HG03108 (cell line): ENCODE measurements around the gene PUS7.
"Not testable (repeated sequence)": the region's sequence is repeated elsewhere in the genome, so short reads cannot be mapped to it uniquely, and the experiment has no call there.

Experiments used
- ATAC-seq: cut with Tn5 transposase; IDR thresholded peaks from one replicate; pipeline ENCODE4 v1.9.1; 2021; ENCODE audit warnings: moderate library complexity; ENCODE audit not compliant: unreplicated experiment

Gene PUS7, protein sequence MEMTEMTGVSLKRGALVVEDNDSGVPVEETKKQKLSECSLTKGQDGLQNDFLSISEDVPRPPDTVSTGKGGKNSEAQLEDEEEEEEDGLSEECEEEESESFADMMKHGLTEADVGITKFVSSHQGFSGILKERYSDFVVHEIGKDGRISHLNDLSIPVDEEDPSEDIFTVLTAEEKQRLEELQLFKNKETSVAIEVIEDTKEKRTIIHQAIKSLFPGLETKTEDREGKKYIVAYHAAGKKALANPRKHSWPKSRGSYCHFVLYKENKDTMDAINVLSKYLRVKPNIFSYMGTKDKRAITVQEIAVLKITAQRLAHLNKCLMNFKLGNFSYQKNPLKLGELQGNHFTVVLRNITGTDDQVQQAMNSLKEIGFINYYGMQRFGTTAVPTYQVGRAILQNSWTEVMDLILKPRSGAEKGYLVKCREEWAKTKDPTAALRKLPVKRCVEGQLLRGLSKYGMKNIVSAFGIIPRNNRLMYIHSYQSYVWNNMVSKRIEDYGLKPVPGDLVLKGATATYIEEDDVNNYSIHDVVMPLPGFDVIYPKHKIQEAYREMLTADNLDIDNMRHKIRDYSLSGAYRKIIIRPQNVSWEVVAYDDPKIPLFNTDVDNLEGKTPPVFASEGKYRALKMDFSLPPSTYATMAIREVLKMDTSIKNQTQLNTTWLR

GRCh38 chr7:105521717-105522463 is at the start of gene PUS7:
Gene PUS7, minus strand, starts transcription at chr7:105522271. Its CDS starts 13,759 bp downstream, at chr7:105508512.
- ATAC-seq: peak; percentile 83

DNA sequence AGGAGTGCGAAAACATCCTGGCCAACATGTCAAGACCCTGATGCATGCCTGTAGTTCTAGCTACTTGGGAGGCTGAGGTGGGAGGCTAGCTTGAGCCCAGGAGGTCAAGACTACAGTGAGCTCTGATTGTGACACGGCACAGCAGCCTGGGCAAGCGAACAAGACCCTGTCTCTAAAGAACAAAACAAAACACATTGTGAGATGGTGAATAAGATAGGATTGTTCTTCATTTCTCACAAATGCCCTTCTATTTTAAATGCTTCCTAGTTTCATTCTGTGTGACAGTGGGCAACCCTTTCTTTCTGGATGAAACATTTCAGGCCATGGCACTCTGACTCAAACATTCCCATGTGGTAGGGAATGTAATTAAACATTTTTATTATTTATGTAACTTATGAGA is 45.8 kb upstream of the PUS7 start:
- no peak for ATAC-seq

DNA sequence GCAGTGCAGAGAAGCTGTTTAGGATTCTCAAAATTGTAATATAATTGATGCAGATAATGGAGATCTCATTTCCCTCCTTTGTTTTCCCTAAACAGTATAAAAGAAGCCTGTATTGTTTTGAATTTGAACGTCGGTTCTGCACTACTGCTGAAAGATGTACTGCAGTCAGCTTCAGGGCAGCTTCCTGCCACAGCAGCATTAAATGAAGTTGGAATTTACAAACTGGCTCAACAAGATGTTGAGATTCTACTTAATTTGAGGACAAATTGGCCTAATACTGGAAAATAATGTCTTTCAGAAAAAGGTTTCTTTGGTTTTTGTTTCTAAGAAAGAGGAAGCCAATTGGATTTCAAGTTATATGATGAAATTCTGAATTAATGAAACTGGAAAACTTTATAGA is 45.0 kb upstream of the PUS7 start:
- no peak for ATAC-seq

DNA sequence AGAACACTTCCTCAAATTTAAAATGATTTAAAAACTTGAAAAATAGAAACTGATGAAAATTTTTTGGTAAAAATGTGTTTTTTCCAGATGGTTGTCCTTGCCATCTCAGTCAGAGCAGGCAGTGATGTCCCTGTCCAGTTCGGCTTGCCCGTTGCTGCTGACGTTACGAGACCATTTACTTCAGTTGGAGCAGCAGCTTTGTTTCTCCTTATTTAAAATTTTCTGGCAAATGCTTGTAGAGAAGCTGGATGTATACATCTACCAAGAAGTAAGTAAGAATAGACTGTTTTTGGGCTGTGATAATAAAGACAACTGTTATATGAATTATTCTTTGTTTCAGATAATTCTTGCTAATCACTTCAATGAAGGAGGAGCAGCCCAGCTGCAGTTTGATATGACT is 43.1 kb upstream of the PUS7 start:
- no peak for ATAC-seq

GRCh38 chr7:105559926-105560325 is 37.9 kb upstream of the PUS7 start:
- no peak for ATAC-seq

DNA sequence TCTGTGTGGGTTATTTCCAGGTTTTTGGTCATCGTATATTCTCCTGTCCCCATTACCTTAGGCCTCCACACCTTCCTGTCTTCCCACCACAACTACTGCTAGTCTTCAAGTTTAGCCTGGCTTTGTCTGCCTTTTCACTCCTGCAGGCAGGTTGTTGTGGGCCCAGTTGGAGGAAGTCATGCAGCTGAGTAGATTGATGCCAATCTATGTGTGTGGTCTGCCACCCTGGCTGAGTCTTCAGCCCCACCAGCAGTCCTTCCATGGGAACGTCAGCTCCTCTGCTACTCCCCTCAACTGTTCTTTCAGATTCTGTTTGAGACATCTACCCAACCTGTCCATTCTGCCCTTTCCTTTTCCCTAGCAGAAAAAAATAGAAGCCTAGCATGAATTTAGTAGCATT is 16.3 kb upstream of the PUS7 start:
- ATAC-seq: no peak

GRCh38 chr7:105532709-105533460 is 10.8 kb upstream of the PUS7 start:
- no peak for ATAC-seq

DNA sequence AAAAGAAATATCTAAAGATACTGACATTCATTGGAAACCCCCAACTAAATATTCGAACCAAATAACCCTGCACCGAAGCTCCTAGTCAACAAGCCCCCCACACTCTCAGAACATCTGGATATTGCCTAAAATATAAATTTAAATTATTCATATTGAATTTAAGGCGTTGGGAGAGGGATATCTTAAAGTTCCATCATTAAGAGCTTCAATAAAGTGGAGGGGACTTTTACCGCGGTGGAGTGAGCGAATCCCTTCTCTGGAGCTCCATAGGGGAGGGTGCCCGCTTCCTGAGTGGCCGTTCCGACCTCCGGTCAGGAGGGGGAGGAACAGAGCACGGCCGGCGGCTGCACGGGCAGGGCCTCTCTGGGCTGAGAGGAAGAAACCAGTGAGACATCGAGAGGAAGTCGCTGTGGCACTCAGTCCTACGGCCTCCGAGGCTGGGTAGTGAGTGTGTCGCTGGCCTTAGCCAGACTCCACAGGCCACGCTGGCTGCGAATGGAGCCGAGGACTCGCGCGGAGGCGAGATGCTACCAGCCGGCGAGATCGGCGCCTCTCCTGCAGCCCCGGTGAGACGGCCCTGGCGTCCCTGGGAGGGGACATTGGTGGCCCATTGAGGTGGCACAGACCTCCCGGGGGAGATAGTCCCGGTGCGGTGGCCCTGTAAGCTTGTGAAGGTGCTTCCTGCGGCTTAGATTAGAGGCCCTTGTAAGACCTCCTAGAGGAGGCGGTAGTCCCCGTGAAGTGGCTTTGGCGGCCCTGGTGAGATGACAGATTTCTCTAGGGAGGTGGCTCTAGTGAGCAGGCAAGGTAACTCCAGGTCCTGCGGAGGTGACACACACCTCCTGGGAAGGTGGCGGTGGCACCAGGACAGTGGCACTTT is 10.0 kb upstream of the PUS7 start, which contains the start of gene RINT1:
Gene RINT1 (plus strand): TSS at position 410 of the 880 bp plus-strand sequence. CDS start 115 bp downstream, at position 525.
- peak; percentile 93 for ATAC-seq

DNA sequence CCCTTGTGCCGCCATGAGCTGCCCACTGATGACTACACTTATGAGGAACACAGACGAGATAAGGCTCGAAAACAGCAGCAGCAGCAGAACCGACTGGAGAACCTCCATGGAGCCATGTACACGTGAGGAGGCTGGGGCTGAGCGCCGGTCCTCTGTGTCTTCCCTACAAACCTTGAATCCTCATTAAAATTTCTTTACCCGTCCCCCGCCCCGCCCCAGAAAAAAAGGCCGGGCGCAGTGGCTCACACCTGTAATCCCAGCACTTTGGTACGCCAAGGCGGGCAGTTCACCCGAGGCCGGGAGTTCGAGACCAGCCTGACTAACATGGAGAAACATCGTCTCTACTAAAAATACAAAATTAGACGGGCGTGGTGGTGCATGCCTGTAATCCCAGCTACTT is 8.5 kb upstream of the PUS7 start:
- ATAC-seq: no peak

DNA sequence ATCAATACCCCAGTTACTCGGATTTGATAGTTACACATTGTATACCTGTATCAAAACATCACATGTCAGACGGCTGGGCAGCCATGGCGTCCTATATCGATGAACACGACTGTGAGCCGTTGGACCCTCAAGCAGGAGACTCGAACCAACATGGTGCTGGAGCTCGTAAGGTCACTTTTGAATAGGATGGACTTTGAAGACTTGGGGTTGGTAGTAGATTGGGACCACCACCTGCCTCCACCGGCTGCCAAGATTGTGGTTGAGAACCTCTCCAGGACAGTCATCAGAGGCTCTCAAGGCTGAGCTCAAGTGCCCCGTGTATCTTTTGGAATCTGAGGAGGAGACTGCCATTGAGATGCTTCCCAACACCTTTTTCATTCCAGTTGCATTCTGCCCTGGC is 8.1 kb upstream of the PUS7 start:
- ATAC-seq: no peak

- ATAC-seq: not testable (repeated sequence)
Observed at GRCh38 chr7:105527737-105528136, 5.7 kb upstream of the PUS7 start.

GRCh38 chr7:105524840-105525239 is 2.8 kb upstream of the PUS7 start:
- no peak for ATAC-seq

DNA sequence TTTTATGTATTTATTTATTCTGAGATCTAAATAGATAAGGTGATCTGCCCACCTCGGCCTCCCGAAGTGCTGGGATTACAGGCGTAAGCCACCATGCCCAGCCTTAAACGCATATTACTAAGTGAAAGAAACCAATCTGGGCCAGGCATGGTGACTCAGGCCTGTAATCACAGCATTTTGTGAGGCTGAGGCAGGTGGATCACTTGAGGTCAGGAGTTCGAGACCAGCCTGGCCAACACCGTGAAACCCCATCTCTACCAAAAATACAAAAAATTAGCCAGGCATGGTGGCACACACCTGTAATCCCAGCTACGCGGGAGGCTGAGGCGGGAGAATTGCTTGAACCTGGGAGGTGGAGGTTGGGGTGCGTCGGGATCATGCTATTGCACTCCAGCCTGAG is 2.4 kb upstream of the PUS7 start:
- ATAC-seq: not testable (repeated sequence)

DNA sequence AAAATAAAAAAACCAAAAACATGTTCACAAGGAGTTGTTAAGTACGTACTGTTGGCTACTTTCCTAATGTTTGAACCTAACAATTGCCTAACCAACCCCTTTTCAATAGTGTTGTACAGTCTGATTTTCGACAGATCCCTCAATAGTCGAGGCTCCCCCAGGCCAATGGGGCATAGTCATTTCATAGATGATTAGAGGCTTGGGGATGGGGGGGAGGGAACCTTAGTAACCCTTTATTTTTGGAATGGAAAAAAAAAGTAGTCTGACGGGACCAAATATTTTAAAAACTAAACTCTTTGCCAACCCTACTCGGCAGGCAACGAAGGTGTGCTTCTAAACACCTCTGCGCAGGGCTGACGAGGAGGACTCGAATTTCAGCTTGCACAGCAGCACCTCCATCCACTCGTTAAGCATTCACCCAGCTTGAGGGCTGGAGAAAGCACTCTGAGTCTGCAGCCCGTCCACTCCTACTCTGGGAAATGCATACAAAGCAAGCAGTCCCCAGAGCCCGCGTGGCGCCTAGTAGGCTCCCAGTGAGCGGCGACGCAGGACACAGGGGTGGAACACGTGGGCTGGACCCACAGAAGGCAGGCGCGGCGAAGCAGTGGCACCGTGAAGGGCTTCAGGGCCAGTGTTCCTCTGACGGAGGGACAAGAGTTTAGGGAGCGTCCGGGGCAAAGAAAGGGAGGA is 899 bp downstream of the PUS7 start:
- peak; percentile 35 for ATAC-seq

DNA sequence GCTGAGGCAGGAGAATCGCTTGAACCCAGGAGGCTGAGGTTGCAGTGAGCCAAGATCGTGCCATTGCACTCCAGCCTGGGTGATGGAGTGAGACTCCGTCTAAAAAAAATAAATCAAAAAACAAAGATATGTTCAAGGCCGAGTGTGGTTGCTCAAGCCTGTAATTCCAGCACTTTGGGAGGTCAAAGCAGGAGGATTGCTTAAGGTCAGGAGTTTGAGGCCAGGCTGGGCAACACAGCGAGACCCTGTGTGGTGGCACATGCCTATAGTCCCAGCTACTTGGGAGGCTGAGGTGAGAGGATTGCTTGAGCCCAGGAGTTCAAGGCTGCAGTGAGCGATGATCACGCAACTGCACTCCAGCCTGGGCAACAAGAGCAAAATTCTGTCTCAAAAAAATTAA is 1.5 kb downstream of the PUS7 start:
- ATAC-seq: not testable (repeated sequence)

GRCh38 chr7:105519353-105519752 is 2.7 kb downstream of the PUS7 start:
- ATAC-seq: no peak

DNA sequence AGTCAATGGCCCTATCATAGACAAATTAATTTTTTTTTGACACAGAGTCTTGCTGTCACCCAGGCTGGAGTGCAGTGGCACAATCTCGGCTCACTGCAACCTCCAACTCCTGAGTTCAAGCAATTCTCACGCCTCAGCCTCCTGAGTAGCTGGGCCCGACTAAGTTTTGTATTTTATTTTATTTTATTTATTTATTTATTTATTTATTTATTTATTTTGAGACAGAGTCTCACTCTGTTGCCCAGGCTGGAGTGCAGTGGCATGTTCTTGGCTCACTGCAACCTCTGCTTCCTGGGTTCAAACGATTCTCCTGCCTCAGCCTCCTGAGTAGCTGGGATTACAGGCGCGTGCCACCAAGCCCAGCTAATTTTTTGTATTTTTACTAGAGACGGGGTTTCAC is 6.5 kb downstream of the PUS7 start:
- ATAC-seq: not testable (repeated sequence)

DNA sequence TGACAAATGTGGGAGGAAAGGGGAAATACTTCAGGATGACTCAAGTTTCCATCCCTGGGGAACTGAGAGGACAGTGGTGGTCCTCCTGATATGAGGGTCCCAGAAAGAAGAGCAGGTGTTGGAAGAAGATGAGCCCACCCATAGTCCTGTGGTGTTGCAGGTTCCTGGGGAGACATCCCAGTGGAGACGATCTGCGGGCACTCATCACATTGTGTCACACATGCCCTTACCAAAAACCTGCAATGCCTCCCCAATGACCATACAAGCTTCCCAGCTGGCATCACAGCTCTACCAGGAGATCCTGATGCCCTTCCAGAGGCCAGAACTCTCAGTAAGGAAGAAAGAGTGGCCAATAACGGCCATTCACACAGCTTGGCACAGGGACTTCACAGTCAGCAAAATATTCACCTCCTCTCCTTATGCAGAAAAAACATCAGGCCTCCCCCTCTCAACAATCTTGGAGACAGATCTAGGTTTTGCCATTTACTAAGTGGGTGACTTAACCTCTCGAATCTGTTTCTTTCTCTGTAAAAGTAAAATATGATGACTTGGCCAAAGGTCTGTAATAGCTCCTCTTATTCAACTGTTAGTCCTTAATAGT is 9.0 kb downstream of the PUS7 start:
- ATAC-seq: no peak

- ATAC-seq: no peak
Observed at GRCh38 chr7:105512415-105512814, 9.7 kb downstream of the PUS7 start.
